Activated CD4-positive, alpha-beta T cell treated with anti-CD3 and anti-CD28 coated beads for 36 hours (primary cell): ENCODE data around the gene H6PD. TPM values are rescaled to one million over a fixed set of nuclear protein-coding genes. Genes with fewer than 3 reads are reported as not detected.

Experiments
- ATAC-seq: fragments of 200-7000 bp; cut with Tn5 transposase; one replicate; pipeline ENCODE4 v1.10.0; 2021; ENCODE audit warnings: mild to moderate bottlenecking, moderate library complexity
- CTCF ChIA-PET: fragments of 350-600 bp; sonication (Branson Sonifier 250); formaldehyde crosslinking; loops from one replicate; lab custom pipeline; 2021; ENCODE audit warnings: antibody characterized with exemption; lab: Charles Lee
- POLR2A ChIA-PET: fragments of 350-600 bp; sonication (Branson Sonifier 250); formaldehyde crosslinking; loops from one replicate; lab custom pipeline; 2021; ENCODE audit warnings: antibody characterized with exemption, inconsistent platforms; lab: Charles Lee
- DNase-seq: peaks from one replicate; pipeline ENCODE4 v3.0.0-alpha.2; 2020
- H3K27ac Mint-ChIP-seq: one replicate; pipeline ENCODE4 v1.8.0; 2021; ENCODE audit warnings: mixed read lengths
- H3K27me3 Mint-ChIP-seq: one replicate; pipeline ENCODE4 v1.8.0; 2021; ENCODE audit warnings: mixed read lengths
- H3K36me3 Mint-ChIP-seq: one replicate; pipeline ENCODE4 v1.8.0; 2021; ENCODE audit warnings: low read depth, mixed read lengths
- H3K4me1 Mint-ChIP-seq: one replicate; pipeline ENCODE4 v1.8.0; 2021; ENCODE audit warnings: mixed read lengths
- H3K4me3 Mint-ChIP-seq: one replicate; pipeline ENCODE4 v1.8.0; 2021; ENCODE audit warnings: mild to moderate bottlenecking, moderate library complexity, mixed read lengths
- H3K9me3 Mint-ChIP-seq: one replicate; pipeline ENCODE4 v1.8.0; 2021; ENCODE audit warnings: low read depth, mixed read lengths
- intact Hi-C, 2 experiments: fragments of 100-400 bp; cut with DNase I in 1 of 2; cut with micrococcal nuclease in 1 of 2; formaldehyde crosslinking; loops; one replicate each; pipeline versions ENCODE4 v1.14.2 to v1.15.1; 2022 to 2024; cut with DNase I, micrococcal nuclease
- total RNA-seq, 2 experiments: library from RNA; stranded (reverse); gene quantifications; one replicate each; pipeline ENCODE4 v1.2.3, GENCODE V29; 2021

The H6PD gene
- total RNA-seq, 2 experiments from 2014 or later: 8.8 to 9.6 TPM

- Mint-ChIP-seq H3K36me3 (peaks cover 3% of the 10 kb centered on the region), H3K4me1 (peaks cover 43% of the 10 kb centered on the region), H3K4me3 (no peak overlapping the region), H3K27ac (no peak overlapping the region), H3K9me3 (no peaks in the 10 kb centered on the region), H3K27me3 (no peaks in the 10 kb centered on the region)
- intact Hi-C loops: no loop called here
- no peak for DNase-seq
- no peak for ATAC-seq
- ChIA-PET CTCF (interaction anchor here (1.1 kb wide), 1 partner anchor 131 kb away, joined by 3 read pairs; no protein-coding TSS in a partner anchor), POLR2A (no interaction called here)
Measured at GRCh38 chr1:9242338-9242969, 7.9 kb downstream of the H6PD start.

GRCh38 chr1:9243066-9243739 lies 8.6 kb downstream of the H6PD start:
- H3K27ac Mint-ChIP-seq: no peak overlapping the region
- H3K9me3 Mint-ChIP-seq: no peaks in the 10 kb centered on the region
- no peak overlapping the region for H3K4me3 Mint-ChIP-seq
- ChIA-PET POLR2A (no interaction called here), CTCF (interaction anchor here (0.7 to 2.0 kb wide), 3 partner anchors 9 to 132 kb away, joined by 3 to 4 read pairs (median 3); no protein-coding TSS in a partner anchor)
- intact Hi-C loops: no loop called here
- DNase-seq: no peak
- ATAC-seq: no peak
- peaks cover 36% of the 10 kb centered on the region for H3K4me1 Mint-ChIP-seq
- no peaks in the 10 kb centered on the region for H3K27me3 Mint-ChIP-seq
- H3K36me3 Mint-ChIP-seq: peaks cover 3% of the 10 kb centered on the region

GRCh38 chr1:9244501-9245229 lies 10.1 kb downstream of the H6PD start:
- H3K36me3 Mint-ChIP-seq: peaks cover 3% of the 10 kb centered on the region
- H3K9me3 Mint-ChIP-seq: no peaks in the 10 kb centered on the region
- H3K4me1 Mint-ChIP-seq: peaks cover 23% of the 10 kb centered on the region
- no peak for ATAC-seq
- CTCF ChIA-PET: interaction anchor here (2.0 kb wide), 1 partner anchor 43 kb away, joined by 4 read pairs; no protein-coding TSS in a partner anchor
- no peak overlapping the region for H3K27ac Mint-ChIP-seq
- H3K27me3 Mint-ChIP-seq: no peaks in the 10 kb centered on the region
- POLR2A ChIA-PET: interaction anchor here (0.7 kb wide), 1 partner anchor 10 kb away, joined by 3 read pairs; no protein-coding TSS in a partner anchor
- no peak overlapping the region for H3K4me3 Mint-ChIP-seq
- no peak for DNase-seq
- intact Hi-C loops: no loop called here

- intact Hi-C loops: no loop called here
- no peaks in the 10 kb centered on the region for H3K9me3 Mint-ChIP-seq
- ATAC-seq (no peak), DNase-seq (no peak)
- H3K36me3 Mint-ChIP-seq: peaks cover 2% of the 10 kb centered on the region
- H3K27me3 Mint-ChIP-seq: no peaks in the 10 kb centered on the region
- no peak overlapping the region for H3K4me3 Mint-ChIP-seq
- peaks cover 18% of the 10 kb centered on the region for H3K4me1 Mint-ChIP-seq
- CTCF ChIA-PET: interaction anchor here (0.7 to 2.0 kb wide), 2 partner anchors 44 to 290 kb away, joined by 3 to 4 read pairs; no protein-coding TSS in a partner anchor
- POLR2A ChIA-PET: interaction anchor here (0.7 kb wide), 1 partner anchor 9 kb away, joined by 3 read pairs; no protein-coding TSS in a partner anchor
- no peak overlapping the region for H3K27ac Mint-ChIP-seq
Measured at GRCh38 chr1:9245230-9245619, 10.7 kb downstream of the H6PD start.

GRCh38 chr1:9245661-9246060 lies 11.1 kb downstream of the H6PD start:
- H3K9me3 Mint-ChIP-seq: no peaks in the 10 kb centered on the region
- peaks cover 13% of the 10 kb centered on the region for H3K4me1 Mint-ChIP-seq
- peaks cover 2% of the 10 kb centered on the region for H3K36me3 Mint-ChIP-seq

GRCh38 chr1:9246215-9246614 lies 11.6 kb downstream of the H6PD start:
- Mint-ChIP-seq H3K9me3 (no peaks in the 10 kb centered on the region), H3K36me3 (peaks cover 2% of the 10 kb centered on the region), H3K4me1 (peaks cover 11% of the 10 kb centered on the region), H3K27ac (no peak overlapping the region), H3K27me3 (no peaks in the 10 kb centered on the region), H3K4me3 (no peak overlapping the region)
- no peak for DNase-seq
- intact Hi-C loops: no loop called here
- CTCF ChIA-PET: interaction anchor here (1.0 kb wide), 1 partner anchor 13 kb away, joined by 5 read pairs; no protein-coding TSS in a partner anchor
- POLR2A ChIA-PET: no interaction called here
- no peak for ATAC-seq

More at GRCh38 chr1:9245661-9246060, 11.1 kb downstream of the H6PD start:
- POLR2A ChIA-PET: interaction anchor here (0.7 kb wide), 1 partner anchor 9 kb away, joined by 3 read pairs; no protein-coding TSS in a partner anchor
- no peak overlapping the region for H3K27ac Mint-ChIP-seq
- no peaks in the 10 kb centered on the region for H3K27me3 Mint-ChIP-seq
- ATAC-seq (no peak), DNase-seq (no peak)
- intact Hi-C loops: no loop called here
- H3K4me3 Mint-ChIP-seq: no peak overlapping the region
- CTCF ChIA-PET: interaction anchor here (0.7 to 1.0 kb wide), 2 partner anchors 12 to 290 kb away, joined by 3 to 5 read pairs; no protein-coding TSS in a partner anchor

- intact Hi-C loops: no loop called here
- DNase-seq (no peak), ATAC-seq (no peak)
- peaks cover 2% of the 10 kb centered on the region for H3K36me3 Mint-ChIP-seq
- H3K27ac Mint-ChIP-seq: no peak overlapping the region
- POLR2A ChIA-PET: no interaction called here
- no peak overlapping the region for H3K4me3 Mint-ChIP-seq
- H3K4me1 Mint-ChIP-seq: peaks cover 11% of the 10 kb centered on the region
- no peaks in the 10 kb centered on the region for H3K27me3 Mint-ChIP-seq
- CTCF ChIA-PET: interaction anchor here (1.3 kb wide), 1 partner anchor 46 kb away, joined by 8 read pairs; no protein-coding TSS in a partner anchor
- no peaks in the 10 kb centered on the region for H3K9me3 Mint-ChIP-seq
Measured at GRCh38 chr1:9246841-9247785, 12.5 kb downstream of the H6PD start.

- CTCF ChIA-PET: interaction anchor here (1.0 to 1.3 kb wide), 2 partner anchors 47 to 138 kb away, joined by 3 to 8 read pairs; no protein-coding TSS in a partner anchor
- intact Hi-C loops: no loop called here
- Mint-ChIP-seq H3K4me1 (peaks cover 11% of the 10 kb centered on the region), H3K9me3 (no peaks in the 10 kb centered on the region), H3K27me3 (no peaks in the 10 kb centered on the region), H3K36me3 (peaks cover 2% of the 10 kb centered on the region), H3K4me3 (no peak overlapping the region), H3K27ac (no peak overlapping the region)
- POLR2A ChIA-PET: no interaction called here
- no peak for ATAC-seq
- no peak for DNase-seq
Measured at GRCh38 chr1:9247894-9248293, 13.3 kb downstream of the H6PD start.

- ATAC-seq (no peak), DNase-seq (no peak)
- Mint-ChIP-seq H3K27ac (no peak overlapping the region), H3K4me3 (no peak overlapping the region), H3K9me3 (no peaks in the 10 kb centered on the region), H3K4me1 (peaks cover 10% of the 10 kb centered on the region), H3K27me3 (no peaks in the 10 kb centered on the region), H3K36me3 (peaks cover 2% of the 10 kb centered on the region)
- CTCF ChIA-PET: interaction anchor here (0.5 to 1.3 kb wide), 3 partner anchors 47 to 409 kb away, joined by 3 to 8 read pairs (median 3); no protein-coding TSS in a partner anchor
- POLR2A ChIA-PET: no interaction called here
- intact Hi-C loops: no loop called here
Measured at GRCh38 chr1:9248341-9249262, 14.0 kb downstream of the H6PD start.

- H3K27ac Mint-ChIP-seq: no peak overlapping the region
- no peak for DNase-seq
- H3K4me3 Mint-ChIP-seq: no peak overlapping the region
- ATAC-seq: no peak
- H3K27me3 Mint-ChIP-seq: no peaks in the 10 kb centered on the region
- ChIA-PET POLR2A (no interaction called here), CTCF (interaction anchor here (0.5 to 1.5 kb wide), 6 partner anchors 15 to 410 kb away, joined by 3 to 6 read pairs (median 4); partner anchors contain the start of gene H6PD)
- peaks cover 10% of the 10 kb centered on the region for H3K4me1 Mint-ChIP-seq
- intact Hi-C loops: no loop called here
- H3K36me3 Mint-ChIP-seq: peaks cover 2% of the 10 kb centered on the region
- no peaks in the 10 kb centered on the region for H3K9me3 Mint-ChIP-seq
Measured at GRCh38 chr1:9249263-9249533, 14.6 kb downstream of the H6PD start.
